COR-L47 (cell line): Measurements from ENCODE around the gene PPOX.

Experiments used
- DNase-seq: peaks from one replicate; lab custom pipeline; 2025; lab: John Stamatoyannopoulos, UW

PPOX gene

DNA sequence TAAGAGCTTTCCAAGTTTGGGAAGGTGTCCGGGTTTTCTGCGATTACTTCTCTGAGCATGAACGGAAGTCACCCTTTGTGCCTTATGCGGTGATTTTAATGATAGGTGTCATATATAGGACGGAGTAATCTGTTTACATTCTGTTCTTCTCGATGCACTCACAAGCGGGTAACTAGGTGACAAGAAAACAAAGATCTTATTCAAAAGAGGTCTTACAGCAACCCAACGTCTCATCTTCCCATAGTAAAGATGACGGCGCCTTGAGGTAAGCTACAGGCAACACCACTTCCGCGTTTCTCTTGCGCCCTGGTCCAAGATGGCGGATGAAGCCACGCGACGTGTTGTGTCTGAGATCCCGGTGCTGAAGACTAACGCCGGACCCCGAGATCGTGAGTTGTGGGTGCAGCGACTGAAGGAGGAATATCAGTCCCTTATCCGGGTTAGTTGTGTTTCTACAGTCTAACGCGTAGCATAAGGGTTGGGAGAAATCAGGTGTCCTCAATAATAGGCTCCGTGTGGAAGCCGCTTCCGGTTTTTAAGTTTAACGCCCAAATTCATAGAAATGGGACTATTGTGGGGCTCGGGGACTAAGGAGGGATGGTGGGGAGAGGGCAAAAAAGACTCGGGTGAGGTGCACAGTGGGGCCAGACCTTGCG lies 12.4 kb upstream of the PPOX start, which contains the start of gene UFC1:
UFC1 (plus strand) TSS at position 297 of the 656 bp plus-strand sequence; CDS start at position 317, 20 bp downstream.
- peak; percentile 84 for DNase-seq

DNA sequence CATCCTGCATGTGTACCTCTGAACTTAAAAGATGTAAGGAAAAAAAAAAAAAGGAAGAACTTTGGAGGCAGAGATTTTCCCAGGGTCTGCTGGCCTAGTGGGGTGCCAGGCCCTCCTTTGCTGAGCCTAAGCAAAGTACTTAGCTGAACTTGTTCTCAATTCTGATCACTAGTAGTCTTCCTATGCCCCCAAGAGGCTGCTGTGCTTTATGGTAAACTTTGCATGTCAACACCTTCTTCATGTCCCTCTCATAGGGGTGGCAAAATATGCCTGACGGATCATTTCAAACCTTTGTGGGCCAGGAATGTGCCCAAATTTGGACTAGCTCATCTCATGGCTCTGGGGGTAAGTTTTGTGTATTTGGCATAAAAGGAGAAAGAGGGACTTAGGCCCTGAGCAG lies 8.4 kb upstream of the PPOX start:
- DNase-seq: no peak

DNA sequence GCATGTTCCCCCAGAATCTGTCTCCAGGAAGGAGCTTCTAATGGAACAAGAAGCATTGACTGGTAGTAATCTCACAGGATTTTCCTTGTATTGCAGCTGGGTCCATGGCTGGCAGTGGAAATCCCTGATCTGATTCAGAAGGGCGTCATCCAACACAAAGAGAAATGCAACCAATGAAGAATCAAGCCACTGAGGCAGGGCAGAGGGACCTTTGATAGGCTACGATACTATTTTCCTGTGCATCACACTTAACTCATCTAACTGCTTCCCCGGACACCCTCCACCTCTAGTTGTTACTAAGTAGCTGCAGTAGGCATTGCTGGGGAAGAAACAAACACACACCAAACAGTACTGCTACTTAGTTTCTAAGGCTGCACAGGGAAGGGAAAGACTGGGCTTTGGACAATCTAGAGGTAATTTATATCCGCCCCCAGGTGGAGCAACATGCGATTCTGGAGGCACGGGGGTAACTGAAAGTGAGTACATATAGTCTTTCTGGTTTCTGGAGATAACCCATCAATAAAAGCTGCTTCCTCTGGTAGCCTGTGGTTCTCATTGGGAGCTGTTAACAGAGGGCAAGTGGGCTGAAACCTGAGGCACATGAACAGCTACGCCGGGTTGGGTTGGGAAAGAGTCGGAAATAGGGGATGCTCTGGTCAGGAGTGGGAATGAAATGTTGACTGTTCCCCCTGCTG lies 7.8 kb upstream of the PPOX start:
- no peak for DNase-seq

DNA sequence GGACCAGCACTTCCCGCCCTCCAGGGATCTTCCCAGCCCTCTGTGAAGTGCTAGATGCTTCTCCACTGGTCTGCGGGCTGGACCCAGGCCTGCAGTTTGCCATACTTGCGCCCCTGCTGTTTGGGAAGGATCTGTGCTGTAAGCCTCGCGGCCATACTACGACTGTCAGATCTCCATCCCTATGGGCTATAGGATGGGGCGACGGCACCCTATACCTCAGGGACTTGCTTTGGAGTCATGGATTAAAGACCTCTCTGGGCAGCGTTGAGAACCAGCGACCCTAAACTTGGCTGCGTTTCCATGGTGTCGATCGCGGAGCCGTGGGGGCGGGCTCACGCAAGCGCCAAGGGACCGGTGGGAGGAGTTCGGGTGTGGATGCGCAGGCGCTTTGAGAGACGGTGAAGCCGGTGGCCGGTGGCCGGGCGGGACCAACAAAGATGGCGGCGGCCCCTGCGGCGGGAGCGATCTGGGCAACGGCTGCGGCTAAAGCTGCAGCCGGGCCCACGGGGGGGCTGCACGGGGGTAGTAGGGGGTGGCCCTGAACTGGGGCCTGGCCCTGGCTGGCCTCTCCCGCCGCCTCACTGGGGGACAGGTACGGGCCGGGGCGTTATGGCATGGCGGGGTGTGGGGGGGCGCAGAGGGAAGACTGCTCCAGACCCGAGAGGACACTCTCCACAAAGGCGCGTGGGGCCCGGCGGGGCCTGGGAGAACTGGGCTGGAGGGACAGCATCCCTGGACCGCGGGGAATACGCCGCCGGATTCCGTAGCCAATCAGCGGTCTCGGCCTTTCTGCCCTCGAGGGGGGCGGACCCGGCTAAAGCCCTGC lies 6.9 kb upstream of the PPOX start, which contains the start of gene USP21:
USP21 (plus strand) TSS at position 414 of the 826 bp plus-strand sequence. CDS start 1,141 bp downstream, outside the sequence.
- DNase-seq: peak; percentile 88

DNA sequence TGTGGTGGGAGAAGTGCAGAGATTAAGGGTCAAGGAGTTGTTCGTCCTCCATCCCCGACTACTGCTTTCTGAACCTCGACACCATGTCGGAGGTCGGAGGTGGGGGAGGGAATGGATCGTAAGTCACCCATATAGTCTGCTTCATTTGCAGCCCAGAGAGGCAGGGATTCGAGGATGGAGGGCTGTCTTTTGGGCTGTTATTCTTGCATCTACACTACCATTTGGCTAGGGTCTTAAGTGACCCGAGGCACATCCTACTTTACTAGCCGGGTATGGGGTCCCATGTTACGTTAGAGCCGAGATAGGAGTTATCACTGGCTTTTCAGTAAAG lies 6.3 kb upstream of the PPOX start:
- DNase-seq: no peak

DNA sequence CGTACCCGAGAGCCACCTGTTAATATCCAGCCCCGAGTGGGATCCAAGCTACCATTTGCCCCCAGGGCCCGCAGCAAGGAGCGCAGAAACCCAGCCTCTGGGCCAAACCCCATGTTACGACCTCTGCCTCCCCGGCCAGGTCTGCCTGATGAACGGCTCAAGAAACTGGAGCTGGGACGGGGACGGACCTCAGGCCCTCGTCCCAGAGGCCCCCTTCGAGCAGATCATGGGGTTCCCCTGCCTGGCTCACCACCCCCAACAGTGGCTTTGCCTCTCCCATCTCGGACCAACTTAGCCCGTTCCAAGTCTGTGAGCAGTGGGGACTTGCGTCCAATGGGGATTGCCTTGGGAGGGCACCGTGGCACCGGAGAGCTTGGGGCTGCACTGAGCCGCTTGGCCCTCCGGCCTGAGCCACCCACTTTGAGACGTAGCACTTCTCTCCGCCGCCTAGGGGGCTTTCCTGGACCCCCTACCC lies 5.5 kb upstream of the PPOX start:
- no peak for DNase-seq

DNA sequence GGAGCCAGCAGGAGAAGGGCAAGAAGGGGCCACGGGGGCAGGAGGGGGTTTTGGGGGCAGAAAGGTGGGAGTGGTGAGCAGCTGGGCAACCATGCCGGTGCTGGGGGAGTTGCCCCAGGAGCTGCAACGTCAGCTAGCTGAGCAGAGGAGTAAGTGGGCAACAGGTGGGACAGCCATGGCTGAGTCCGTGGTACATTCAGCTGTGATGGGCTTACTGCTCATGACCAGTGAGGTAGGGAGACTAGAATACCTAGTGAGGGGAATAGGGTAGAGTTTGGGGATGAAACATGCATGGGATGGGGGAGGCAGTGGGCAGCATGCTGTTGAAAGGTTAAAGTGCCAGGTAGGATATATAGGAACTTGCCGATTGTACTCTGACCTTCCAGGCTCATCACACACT lies 4.6 kb upstream of the PPOX start:
- no peak for DNase-seq

DNA sequence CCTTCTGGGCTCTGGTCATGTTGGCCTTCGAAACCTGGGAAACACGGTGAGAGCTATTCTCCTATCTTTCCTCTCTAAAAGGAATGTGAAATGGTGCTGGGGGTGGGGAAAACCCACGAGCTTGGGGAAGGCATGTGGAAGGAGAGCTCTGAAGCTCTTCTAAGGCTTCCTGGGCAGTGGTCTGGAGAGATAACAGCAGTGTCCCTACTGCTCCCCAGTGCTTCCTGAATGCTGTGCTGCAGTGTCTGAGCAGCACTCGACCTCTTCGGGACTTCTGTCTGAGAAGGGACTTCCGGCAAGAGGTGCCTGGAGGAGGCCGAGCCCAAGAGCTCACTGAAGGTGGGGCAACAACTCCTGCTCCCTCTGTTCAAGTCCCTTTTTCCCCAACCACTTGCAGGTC lies 4.2 kb upstream of the PPOX start:
- no peak for DNase-seq

DNA sequence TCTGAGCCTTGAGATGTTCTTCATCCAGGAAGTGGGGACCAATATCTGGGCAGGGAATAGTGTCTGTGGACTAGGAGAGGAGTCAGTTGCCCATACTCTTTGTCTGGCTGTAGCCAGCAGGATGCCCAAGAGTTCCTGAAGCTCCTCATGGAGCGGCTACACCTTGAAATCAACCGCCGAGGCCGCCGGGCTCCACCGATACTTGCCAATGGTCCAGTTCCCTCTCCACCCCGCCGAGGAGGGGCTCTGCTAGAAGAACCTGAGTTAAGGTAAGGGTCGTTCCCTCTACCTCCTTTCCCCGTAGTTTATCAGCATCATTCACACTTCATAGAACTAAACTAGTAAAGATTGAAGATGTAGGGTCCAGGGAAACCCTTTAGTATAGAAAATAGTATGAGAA lies 3.4 kb upstream of the PPOX start:
- DNase-seq: no peak

DNA sequence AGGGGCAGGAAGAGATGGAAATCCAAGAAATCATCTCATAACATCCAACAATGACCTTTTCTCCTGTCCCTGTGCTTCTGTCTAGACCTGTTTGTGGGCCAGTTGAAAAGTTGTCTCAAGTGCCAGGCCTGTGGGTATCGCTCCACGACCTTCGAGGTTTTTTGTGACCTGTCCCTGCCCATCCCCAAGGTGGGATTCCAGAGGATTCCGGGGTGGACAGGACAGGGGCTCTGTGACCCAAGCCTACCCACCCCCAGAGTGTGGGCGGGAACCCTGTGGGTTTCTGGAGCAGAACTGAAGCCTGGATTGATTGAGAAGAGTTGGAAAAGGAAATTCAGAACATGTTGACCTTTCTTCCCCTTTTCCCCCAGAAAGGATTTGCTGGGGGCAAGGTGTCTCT lies 2.4 kb upstream of the PPOX start:
- DNase-seq: no peak

DNA sequence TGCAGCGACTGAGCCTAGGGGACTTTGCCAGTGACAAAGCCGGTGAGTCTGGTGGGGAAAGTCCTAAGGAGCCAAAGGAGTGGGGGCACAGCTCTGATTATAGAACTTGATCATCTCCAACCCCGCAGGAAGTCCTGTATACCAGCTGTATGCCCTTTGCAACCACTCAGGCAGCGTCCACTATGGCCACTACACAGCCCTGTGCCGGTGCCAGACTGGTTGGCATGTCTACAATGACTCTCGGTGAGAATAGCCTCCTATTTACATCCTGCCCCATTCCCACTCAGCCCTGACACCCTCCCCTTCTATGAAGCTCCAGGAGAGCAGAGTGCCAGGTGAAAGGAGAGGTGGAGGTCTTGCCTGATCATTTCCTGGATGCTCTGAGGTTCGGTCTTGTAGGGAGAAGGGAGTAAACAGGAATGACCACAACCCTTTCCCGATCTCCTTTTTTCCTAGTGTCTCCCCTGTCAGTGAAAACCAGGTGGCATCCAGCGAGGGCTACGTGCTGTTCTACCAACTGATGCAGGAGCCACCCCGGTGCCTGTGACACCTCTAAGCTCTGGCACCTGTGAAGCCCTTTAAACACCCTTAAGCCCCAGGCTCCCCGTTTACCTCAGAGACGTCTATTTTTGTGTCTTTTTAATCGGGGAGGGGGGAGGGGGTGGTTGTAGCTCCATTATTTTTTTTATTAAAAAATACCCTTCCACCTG lies 1.2 kb upstream of the PPOX start:
- DNase-seq: no peak

DNA sequence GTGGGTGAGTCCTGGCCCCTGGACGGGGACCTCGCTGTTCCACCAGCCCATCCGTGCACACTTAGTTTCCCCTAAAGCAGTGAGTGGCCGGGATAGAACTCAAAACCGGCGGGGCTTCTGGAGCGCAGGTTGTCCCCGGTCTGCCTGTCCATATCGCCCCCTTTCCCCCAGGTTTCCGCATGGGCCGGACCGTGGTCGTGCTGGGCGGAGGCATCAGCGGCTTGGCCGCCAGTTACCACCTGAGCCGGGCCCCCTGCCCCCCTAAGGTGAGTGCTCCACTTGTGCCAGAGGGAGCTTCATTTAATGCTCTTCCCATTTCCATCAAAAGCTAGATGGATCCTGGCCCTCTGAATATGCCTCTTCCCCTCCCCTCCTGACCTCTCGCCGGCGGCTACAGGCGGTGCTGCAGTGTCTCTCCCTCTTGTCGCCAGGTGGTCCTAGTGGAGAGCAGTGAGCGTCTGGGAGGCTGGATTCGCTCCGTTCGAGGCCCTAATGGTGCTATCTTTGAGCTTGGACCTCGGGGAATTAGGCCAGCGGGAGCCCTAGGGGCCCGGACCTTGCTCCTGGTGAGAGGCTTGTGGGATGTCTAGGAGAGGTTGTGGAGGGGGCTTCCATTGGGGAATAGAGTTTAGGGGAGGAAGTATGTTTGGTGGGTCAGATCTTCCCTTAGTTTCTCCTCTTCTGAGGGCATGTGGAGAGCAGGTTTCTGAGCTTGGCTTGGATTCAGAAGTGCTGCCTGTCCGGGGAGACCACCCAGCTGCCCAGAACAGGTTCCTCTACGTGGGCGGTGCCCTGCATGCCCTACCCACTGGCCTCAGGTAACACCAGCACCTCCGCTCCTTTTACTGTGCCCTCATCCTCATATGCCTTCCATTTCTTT lies 683 bp downstream of the PPOX start:
- peak; percentile 4 for DNase-seq

DNA sequence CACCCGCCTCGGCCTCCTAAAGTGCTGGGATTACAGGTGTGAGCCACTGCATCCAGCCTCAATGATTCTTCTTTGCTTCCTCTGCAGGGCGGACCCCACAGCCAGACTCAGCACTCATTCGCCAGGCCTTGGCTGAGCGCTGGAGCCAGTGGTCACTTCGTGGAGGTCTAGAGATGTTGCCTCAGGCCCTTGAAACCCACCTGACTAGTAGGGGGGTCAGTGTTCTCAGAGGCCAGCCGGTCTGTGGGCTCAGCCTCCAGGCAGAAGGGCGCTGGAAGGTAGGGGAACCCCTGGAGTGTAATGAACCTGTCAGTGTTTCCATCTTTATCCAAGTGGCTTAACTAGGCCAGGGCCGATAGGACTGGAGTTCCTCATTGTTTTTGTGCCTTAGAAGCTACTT lies 2.7 kb downstream of the PPOX start:
- DNase-seq: no peak

DNA sequence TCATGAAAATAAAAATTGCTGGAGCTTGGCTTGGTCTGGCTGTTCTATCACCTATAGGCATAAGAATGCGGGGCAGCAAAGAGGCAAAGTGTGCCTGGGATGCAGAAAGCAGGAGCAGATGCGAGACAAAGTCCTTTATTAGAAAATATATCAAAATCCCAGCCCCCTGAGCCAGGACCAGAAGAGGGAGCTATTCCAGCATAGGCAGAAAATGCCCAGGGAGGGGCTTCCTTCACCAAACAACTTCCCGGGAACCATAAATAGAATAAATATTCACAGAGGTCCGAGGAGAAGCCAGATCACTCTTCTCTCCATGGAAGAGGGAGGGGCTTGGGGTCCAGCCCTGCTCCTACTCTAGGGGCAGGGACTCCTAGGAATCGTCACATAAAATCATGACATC lies 5.0 kb downstream of the PPOX start:
- no peak for DNase-seq

DNA sequence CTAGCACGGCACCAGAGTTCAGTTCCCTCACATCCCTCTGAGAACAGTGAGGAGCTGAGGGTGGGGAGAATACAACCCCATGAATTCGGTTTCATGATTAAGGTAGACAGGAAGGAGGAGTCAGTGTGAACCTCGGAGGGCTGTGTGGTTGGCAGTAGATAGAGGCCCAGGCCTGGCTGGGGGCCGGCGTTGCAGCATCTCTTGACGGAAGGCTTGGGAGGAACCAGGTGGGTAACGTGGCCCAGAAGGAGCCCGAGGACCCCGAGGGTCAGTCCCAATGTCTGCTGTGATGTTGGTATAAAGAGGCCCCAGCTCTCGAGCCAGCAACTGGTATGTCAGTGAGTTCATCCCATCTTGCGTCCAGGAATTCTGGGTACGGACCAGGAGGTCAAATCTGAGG lies 5.5 kb downstream of the PPOX start:
- DNase-seq: no peak

DNA sequence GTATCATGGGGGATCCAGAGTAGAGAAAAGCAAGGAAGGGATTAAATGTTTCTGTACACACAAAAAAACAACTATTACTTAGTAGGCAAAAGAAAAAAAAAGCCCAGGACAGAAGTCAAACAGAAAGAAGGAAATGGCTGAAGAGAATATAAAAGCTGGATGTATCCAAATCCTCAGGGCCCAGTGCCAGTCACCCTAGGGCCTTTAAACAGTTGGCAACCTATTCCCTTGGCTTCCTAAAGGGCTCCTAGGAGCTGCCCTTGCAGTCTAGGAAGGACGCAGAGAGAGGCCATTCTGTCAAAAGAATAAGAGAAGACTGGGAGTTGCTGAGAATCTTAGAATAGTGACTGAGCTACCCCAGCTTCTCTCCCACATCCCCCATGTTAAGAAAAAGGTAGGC lies 6.1 kb downstream of the PPOX start:
- no peak for DNase-seq

DNA sequence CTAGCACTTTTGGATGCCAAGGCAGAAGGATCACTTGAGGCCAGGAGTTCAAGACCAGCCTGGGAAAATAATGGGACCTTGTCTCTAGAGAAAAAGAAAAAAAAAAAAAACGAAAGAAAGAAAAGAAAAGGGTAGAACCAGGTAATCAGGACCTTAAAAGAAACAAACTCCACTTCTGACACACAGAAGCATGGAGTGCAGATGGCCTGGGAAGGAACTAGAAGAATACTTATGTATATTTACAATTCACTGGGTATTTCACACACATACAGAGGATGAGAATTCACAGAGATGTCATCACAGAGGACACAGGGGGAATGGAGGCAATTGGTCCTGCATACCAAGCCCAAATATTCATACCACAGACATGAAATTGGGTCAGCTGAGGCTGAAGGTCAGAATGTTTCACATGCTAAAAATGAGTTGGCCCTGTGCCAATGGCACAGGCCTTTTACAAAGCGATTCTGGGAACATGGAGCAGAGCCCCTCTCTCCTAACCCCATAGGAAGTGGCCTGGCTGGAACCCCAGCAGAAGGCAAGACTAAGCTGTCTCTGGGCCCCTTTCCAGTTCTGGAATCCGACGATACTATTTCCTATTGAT lies 6.7 kb downstream of the PPOX start:
- no peak for DNase-seq

DNA sequence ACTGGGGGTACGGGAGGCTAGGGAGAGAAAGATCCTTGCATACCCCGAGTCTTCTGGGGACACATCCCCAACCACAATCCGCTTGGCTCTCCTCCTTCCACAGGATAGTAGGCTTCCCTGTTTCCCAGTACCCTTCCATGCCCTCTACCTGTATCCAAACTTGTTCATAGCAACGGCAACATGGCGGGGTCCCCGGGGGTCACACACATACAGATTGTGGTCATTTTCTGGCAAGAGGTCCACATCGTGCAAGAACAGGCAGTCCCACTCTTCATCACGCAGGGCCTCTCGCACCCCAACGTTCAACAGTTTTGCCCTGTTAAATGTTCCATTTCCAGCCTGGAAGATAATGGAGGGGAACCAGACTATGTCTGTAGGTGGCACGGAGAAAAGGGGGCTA lies 7.5 kb downstream of the PPOX start:
- no peak for DNase-seq

DNA sequence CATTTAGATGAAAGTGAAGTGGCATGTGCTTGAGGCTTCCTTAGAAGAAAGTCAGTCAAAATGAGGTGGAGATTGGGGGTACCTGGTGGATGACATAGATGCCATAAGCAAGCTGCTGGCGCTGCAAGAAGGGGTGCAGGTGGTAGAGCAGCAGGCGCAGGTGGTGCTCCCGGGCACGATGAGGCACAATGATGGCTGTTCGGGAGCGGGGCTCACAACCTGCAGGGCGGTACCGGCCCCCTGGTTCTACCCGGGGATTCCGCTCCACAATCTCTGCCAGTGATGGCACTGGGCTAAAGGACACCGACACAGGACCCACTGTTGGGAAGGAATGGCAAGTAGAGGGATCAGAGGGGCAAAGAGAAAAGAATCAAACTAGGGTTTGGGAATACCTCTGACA lies 8.7 kb downstream of the PPOX start:
- no peak for DNase-seq

DNA sequence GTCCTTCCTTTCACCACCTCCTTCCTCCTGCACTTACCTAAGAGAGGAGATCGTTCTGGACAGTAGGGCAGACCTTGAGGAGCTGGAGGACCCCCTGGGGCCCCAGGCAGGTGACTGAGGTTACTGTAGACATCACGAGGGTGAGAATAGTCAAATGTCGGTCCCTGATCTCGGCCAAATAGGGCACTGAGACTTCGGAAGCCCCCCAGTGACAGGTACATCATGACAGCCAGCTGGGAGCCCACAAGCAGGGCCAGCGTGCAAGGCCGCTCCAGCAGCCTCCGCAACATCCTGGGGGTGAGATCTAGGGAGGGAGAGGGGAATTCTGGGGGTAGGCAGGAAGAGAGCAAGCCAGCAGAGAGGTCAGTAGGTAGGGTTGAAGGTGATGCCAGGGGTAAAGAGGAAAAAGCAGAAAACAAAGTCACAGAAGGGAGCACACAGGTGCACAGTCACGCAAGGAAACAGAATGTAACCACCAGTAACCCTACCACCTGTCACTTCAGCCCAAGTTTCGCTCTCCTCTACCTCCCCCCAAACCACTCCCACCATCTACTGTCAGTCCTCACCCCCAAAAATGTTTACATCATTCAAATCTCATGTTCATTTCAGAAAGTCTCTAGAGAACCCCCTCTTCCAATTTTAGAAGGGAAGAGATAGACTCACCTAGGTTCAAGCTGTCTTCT lies 9.7 kb downstream of the PPOX start:
- no peak for DNase-seq
